ENCODE measurements around the gene CBARP. TPM values are rescaled to one million over a fixed set of nuclear protein-coding genes. Genes with fewer than 3 reads are reported as not detected.
A peak's percentile ranks its signal among the peaks of the same experiment; 100 is the strongest.

The CBARP gene
- total RNA-seq, 6 donors from 2014 or later: 0.30 to 1.8 (median 1.0) TPM; not detected in 2

DNA sequence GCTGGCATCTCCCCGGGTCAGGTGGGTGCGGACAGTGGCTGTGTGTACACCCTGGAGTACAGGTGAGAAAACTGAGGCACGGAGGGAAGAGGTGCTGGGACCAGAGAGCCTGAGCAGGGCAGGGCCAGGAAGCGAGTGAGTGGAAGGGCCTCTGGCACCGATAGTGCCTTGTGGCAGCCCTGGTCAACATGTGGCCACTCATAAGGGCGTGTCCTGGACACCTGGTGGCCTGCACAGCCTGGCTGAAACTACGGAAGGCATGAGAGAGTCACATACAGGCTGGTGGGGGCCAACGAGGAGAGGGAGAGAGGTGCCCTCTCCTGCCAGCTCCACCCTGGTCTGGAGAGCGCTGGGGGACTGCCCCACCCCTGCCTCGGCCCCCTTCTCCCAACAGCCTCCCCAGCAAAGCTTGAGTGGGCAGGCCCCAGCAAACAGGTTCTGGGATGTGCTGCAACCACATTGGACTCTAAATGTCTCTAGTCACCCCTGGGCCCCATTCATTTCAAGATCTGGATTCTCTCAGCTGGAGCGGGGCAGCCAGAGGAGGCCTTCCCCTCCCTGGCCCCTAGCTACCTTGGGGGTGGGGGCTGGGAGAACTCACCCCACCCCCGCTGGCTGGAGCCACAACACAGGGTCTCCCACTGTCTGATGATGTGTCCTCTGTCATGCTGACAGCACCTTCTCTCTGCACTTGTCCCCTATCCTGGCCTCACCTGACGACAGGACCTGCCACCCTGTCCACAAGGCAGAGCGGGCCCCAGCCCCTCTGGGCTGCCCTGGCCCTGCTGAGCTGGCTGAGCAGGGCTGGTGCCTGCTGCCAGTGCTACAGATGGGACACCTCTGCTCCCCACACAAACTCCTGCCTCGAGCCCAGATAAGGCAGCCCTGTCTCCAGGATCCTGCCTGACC is 5.8 kb downstream of the CBARP start:
- no peak overlapping the region for H3K4me3 ChIP-seq
- H3K9me3 ChIP-seq: no peaks in the 10 kb centered on the region
- ATAC-seq (ENCODE audit: low FRiP score in 2 of 2) (peak in 1 of 2 donors; percentile 63), DNase-seq (peak in 1 of 2 donors; percentile 85)
- H3K27me3 ChIP-seq: peaks cover 0 to 3% (median under 1%) of the 10 kb centered on the region in 4 donors
- TF ChIP-seq POLR2A (IDR thresholded peaks at IDR 0.05): no peak
- TF ChIP-seq, protein P1, sequence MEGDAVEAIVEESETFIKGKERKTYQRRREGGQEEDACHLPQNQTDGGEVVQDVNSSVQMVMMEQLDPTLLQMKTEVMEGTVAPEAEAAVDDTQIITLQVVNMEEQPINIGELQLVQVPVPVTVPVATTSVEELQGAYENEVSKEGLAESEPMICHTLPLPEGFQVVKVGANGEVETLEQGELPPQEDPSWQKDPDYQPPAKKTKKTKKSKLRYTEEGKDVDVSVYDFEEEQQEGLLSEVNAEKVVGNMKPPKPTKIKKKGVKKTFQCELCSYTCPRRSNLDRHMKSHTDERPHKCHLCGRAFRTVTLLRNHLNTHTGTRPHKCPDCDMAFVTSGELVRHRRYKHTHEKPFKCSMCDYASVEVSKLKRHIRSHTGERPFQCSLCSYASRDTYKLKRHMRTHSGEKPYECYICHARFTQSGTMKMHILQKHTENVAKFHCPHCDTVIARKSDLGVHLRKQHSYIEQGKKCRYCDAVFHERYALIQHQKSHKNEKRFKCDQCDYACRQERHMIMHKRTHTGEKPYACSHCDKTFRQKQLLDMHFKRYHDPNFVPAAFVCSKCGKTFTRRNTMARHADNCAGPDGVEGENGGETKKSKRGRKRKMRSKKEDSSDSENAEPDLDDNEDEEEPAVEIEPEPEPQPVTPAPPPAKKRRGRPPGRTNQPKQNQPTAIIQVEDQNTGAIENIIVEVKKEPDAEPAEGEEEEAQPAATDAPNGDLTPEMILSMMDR (IDR thresholded peaks at IDR 0.05): peak in 1 of 6 experiments; percentile 6
- peak overlapping the region in 3 of 4 donors; percentile 30 to 45 (median 43) for H3K27ac ChIP-seq
- 65 to 83% methylated on average over 10 to 14 of the region's 15 CpGs for WGBS, 2 donors
- H3K4me1 ChIP-seq: peaks cover 21 to 41% (median 27%) of the 10 kb centered on the region in 4 donors
- peaks cover 0 to 15% (median 13%) of the 10 kb centered on the region in 4 donors for H3K36me3 ChIP-seq

DNA sequence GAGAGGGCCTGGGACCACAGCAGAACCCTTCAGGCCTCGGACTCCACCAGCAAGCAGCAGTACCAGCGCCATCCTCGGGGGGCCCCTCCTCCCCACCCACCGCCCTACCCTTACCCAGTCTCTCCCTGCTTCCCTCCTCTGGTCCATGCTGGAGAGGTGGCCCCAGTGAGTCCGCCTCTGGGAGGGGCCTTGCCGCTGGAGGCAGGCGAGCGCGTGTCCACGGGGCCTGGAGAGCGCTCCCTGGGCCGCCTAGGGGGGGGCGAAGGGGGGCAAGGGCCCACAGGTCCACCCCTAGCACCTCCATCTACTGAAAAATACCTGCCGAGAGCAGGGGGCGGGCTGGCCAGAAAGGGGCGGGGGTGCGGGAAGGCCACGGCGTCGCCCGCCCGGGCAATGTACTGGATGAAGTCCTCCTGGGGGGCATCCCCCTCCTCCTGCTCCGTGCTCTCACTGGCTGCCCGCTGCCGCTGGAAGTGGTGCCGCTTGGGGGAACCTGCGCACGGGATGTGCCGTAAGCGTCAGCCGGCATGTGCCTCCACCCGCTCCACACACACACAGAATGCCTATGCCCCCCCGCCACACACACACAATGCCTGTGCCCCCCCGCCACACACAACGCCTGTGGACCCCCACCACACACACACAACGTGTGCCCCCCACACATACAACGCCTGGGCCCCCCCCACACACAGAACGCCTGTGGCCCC is 6.9 kb downstream of the CBARP start:
- H3K4me3 ChIP-seq: no peak overlapping the region
- H3K4me1 ChIP-seq: peaks cover 16 to 32% (median 23%) of the 10 kb centered on the region in 4 donors
- TF ChIP-seq POLR2AphosphoS5 (IDR thresholded peaks at IDR 0.05) (no peak), POLR2A (IDR thresholded peaks at IDR 0.05) (no peak), EP300 (IDR thresholded peaks at IDR 0.05) (no peak)
- TF ChIP-seq, protein P1 (IDR thresholded peaks at IDR 0.05): no peak
- 75 to 83% methylated on average over 17 to 23 of the region's 38 CpGs for WGBS, 2 donors
- DNase-seq (peak in 1 of 2 donors; percentile 77), ATAC-seq (ENCODE audit: low FRiP score in 2 of 2) (no peak)
- H3K27me3 ChIP-seq: no peaks in the 10 kb centered on the region
- peaks cover 0 to 25% (median 23%) of the 10 kb centered on the region in 4 donors for H3K36me3 ChIP-seq
- H3K27ac ChIP-seq: no peak overlapping the region
- no peaks in the 10 kb centered on the region for H3K9me3 ChIP-seq

DNA sequence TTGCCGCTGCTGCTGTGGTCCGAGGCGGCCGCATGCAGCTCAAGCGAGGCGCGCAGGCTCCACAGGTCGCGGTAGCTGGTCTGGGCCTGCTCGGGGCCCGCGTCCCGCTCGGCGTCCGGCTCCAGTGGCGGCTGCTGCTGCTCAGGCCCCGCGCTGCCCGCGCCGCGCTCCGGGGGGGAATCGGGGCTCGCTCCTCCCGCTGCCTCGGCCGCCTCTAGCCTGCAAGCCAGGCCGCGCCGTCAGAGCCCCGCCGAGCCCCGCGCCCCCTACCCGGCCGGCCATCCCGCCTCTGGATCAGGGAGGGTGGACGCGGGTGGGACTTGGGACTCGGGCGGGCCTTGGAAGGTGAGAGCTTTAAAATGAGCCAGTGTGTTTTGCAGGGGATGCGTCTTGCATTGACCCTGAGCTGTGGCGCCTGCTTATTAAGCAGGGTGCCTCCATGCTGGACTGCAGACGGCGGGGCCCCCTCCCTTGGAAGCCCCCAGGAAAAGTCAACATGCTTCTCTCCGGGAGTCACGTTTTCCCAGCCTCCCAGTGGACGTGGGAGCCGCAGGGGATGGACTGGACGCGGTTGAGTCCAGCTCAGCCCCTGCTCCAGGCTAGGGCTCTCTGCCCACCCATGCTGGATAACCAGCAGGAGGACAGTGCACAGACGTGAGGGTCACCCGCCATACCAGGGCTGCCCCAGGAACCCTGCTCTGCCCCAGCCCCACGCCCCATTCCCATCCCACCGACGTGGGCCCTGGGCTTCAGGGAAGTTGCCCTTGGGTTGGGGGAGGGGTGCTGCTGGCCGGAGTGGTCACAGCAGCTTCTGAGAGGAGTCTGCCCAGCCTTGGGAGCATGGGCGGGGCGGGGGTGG is 7.7 kb downstream of the CBARP start:
- no peak for DNase-seq
- H3K27me3 ChIP-seq: no peaks in the 10 kb centered on the region
- H3K36me3 ChIP-seq: peaks cover 0 to 33% (median 27%) of the 10 kb centered on the region in 4 donors
- no peak overlapping the region for H3K27ac ChIP-seq
- peaks cover 16 to 32% (median 23%) of the 10 kb centered on the region in 4 donors for H3K4me1 ChIP-seq
- no peaks in the 10 kb centered on the region for H3K9me3 ChIP-seq
- H3K4me3 ChIP-seq: no peak overlapping the region
- ATAC-seq (ENCODE audit: low FRiP score in 2 of 2): no peak
- TF ChIP-seq EP300 (IDR thresholded peaks at IDR 0.05) (no peak), POLR2AphosphoS5 (IDR thresholded peaks at IDR 0.05) (no peak), POLR2A (IDR thresholded peaks at IDR 0.05) (no peak)
- TF ChIP-seq, protein P1 (IDR thresholded peaks at IDR 0.05): no peak
- WGBS, 2 donors: 91 to 94% methylated on average over 9 to 58 of the region's 61 CpGs

DNA sequence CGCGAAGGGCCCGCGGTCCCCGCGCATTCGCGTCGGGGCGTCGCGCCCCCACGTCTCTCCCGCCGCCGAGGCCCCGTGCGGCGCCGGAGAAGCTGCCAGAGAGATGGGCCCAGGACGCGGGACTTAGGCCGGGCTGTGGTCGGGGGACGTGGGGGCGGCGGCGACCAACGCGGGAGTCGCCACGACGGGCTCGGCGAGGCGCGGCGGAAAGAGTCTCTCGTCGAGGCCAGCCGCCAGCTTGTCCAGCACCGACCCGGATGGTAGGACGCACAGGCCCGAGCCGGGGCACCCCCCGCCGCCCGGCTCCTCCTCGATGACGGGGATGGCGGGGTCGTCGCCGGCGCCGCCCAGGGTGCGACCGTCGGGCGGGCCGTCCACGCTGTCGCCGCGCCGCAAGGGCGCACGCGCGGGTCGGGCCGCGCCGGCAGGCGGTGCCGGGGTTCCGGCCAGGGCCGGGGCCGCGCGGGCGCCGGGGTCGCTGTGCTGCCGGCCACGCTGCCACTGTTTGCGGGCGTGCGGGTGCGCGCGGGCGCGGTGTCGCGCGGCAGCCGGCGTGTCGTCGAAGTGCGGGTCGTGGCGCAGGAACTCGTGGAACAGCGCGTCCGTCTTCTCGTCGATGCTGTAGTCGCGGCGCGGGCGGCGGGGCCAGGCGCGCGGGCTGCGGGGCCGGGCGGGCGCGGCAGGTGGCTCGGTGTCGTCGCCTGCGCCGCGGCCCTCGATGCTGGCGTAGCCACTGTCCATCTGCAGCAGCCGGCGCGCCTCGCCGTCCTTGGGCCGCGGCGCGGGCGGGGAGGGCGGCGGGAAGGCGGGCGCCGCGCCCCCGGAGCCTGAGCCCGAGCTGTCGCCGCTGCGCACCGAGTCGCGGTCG is 8.5 kb downstream of the CBARP start:
- H3K27ac ChIP-seq: no peak overlapping the region
- H3K4me1 ChIP-seq: peaks cover 16 to 32% (median 23%) of the 10 kb centered on the region in 4 donors
- DNase-seq (peak in 1 of 2 donors; percentile 83), ATAC-seq (ENCODE audit: low FRiP score in 2 of 2) (no peak)
- no peak overlapping the region for H3K4me3 ChIP-seq
- H3K27me3 ChIP-seq: no peaks in the 10 kb centered on the region
- 94 to 98% methylated on average over 136 to 143 of the region's 158 CpGs for WGBS, 2 donors
- H3K36me3 ChIP-seq: peaks cover 0 to 42% (median 33%) of the 10 kb centered on the region in 4 donors
- H3K9me3 ChIP-seq: no peaks in the 10 kb centered on the region
- TF ChIP-seq EP300 (IDR thresholded peaks at IDR 0.05) (no peak), POLR2AphosphoS5 (IDR thresholded peaks at IDR 0.05) (no peak), POLR2A (IDR thresholded peaks at IDR 0.05) (no peak)
- TF ChIP-seq, protein P1 (IDR thresholded peaks at IDR 0.05): no peak

Measured in upper lobe of left lung (tissue), 6 donors.